ENCODE data around the gene SLMAP. TPM values are rescaled to one million over a fixed set of nuclear protein-coding genes. Genes with fewer than 3 reads are reported as not detected.

SLMAP gene
- total RNA-seq, 1 donor from 2014 or later = 52.0 TPM

DNA sequence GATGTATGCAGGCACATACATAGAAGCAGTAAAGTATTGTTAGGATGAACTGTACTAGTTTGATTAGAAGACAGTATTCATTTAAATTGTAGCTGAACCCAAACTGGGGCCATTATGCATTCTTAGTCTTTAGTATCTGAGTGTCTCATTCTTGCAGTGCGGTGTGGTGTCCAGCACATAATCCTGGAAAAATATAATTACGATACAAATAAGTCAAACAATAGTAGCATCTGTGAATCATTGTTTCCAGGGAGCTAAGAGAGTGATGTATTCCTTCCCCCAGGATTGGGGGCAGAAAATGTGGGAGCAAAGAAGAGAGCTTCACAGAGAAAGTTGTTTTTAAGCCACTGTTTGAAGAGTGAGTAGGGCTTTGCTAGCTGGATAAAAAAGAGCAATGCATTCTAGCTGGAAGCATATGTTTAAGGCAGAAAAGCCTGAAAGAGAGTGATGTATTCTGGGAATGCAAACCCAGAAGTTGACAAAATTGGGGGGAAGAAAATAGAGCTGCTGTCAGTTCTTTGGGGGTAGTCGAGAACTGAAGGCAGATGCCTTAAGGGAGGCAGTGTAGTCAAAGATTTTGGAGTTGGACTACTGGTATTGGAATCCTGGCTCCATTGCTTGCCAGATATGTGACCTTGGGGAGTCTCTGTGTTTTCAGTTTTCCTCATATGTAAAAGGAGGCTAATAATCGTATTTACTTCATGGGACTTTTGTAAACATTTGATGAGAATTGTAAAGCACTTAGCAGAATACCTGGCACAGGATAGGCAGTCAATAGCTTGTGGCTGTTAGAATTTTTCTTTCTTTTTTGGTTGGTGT, 14.1 kb downstream of the SLMAP start:
- Mint-ChIP-seq H3K27me3 (ENCODE audit: unreplicated experiment) (no peaks in the 10 kb centered on the region), H3K4me3 (ENCODE audit: unreplicated experiment) (no peak overlapping the region), H3K4me1 (ENCODE audit: low read depth, unreplicated experiment) (peaks cover 5% of the 10 kb centered on the region), H3K27ac (ENCODE audit: unreplicated experiment) (no peak overlapping the region), H3K36me3 (ENCODE audit: unreplicated experiment) (no peaks in the 10 kb centered on the region), H3K9me3 (ENCODE audit: unreplicated experiment) (no peaks in the 10 kb centered on the region)
- DNase-seq = no peak
- TF ChIP-seq, protein P1, sequence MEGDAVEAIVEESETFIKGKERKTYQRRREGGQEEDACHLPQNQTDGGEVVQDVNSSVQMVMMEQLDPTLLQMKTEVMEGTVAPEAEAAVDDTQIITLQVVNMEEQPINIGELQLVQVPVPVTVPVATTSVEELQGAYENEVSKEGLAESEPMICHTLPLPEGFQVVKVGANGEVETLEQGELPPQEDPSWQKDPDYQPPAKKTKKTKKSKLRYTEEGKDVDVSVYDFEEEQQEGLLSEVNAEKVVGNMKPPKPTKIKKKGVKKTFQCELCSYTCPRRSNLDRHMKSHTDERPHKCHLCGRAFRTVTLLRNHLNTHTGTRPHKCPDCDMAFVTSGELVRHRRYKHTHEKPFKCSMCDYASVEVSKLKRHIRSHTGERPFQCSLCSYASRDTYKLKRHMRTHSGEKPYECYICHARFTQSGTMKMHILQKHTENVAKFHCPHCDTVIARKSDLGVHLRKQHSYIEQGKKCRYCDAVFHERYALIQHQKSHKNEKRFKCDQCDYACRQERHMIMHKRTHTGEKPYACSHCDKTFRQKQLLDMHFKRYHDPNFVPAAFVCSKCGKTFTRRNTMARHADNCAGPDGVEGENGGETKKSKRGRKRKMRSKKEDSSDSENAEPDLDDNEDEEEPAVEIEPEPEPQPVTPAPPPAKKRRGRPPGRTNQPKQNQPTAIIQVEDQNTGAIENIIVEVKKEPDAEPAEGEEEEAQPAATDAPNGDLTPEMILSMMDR (IDR thresholded peaks at IDR 0.05; ENCODE audit: partially characterized antibody, unreplicated experiment) = no peak

DNA sequence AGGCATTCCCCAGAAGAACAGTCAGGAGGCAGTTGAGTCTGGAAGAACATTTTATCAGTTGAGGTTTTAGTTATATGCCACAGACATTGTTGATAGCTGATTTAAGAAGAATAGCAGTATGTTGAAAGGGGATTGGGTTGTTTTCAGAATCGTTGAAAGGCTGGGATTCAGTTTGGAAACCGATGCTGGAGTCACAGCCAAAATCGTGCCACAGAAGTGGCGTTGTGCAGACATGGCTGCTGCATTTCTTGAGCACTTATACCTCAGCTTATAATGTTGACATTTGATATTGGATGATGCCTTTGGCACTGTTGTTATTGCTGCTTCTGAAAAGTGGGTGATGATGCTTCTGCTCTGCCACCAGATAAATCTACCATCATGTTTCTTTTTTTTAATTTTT, 16.1 kb downstream of the SLMAP start:
- H3K4me1 Mint-ChIP-seq (ENCODE audit: low read depth, unreplicated experiment) = peaks cover 5% of the 10 kb centered on the region
- H3K27me3 Mint-ChIP-seq (ENCODE audit: unreplicated experiment) = no peaks in the 10 kb centered on the region
- H3K4me3 Mint-ChIP-seq (ENCODE audit: unreplicated experiment) = no peak overlapping the region
- TF ChIP-seq, protein P1 (IDR thresholded peaks at IDR 0.05; ENCODE audit: partially characterized antibody, unreplicated experiment) = no peak
- H3K9me3 Mint-ChIP-seq (ENCODE audit: unreplicated experiment) = no peaks in the 10 kb centered on the region
- H3K36me3 Mint-ChIP-seq (ENCODE audit: unreplicated experiment) = no peaks in the 10 kb centered on the region
- no peak for DNase-seq
- no peak overlapping the region for H3K27ac Mint-ChIP-seq (ENCODE audit: unreplicated experiment)

DNA sequence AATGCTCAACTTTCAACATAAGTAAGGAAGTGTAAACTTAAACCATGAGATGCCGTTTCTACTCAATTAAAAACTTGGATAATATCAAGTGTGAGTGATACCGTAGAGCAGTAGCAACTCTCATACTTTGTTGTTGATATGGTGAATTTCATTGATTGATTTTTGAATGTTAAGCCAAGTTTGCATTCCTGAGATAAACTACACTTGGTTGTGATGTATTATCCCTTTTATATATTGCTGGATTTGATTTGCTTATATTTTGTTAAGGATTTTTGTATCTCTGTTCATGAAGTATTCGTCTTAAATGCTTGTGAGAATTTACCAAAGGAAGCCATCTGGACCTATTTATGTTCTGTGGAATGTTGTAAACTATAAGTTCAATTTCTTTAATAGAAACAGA, 21.7 kb downstream of the SLMAP start:
- Mint-ChIP-seq H3K4me1 (ENCODE audit: low read depth, unreplicated experiment) (no peaks in the 10 kb centered on the region), H3K4me3 (ENCODE audit: unreplicated experiment) (no peak overlapping the region), H3K36me3 (ENCODE audit: unreplicated experiment) (no peaks in the 10 kb centered on the region), H3K27me3 (ENCODE audit: unreplicated experiment) (no peaks in the 10 kb centered on the region), H3K9me3 (ENCODE audit: unreplicated experiment) (no peaks in the 10 kb centered on the region), H3K27ac (ENCODE audit: unreplicated experiment) (no peak overlapping the region)
- TF ChIP-seq, protein P1 (IDR thresholded peaks at IDR 0.05; ENCODE audit: partially characterized antibody, unreplicated experiment) = no peak
- no peak for DNase-seq

DNA sequence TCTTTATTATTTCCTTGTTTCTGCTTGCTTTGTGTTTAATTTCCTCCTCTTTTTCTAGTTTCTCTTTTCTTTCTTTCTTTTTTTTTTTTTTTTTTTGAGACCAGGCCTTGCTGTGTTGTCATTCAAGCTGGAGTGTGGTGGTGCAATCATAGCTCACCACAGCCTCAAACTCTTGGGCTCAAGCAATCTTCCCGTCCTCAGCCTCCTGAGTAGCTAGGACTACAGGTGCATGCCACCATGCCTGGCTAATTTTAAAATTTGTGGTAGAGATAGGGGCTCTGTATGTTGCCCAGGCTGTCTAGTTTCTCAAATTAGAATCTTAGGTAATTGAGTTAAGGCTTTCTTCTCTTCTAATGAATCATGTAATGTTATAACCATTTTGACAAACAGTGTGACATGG, 22.4 kb downstream of the SLMAP start:
- Mint-ChIP-seq H3K27me3 (ENCODE audit: unreplicated experiment) (no peaks in the 10 kb centered on the region), H3K36me3 (ENCODE audit: unreplicated experiment) (no peaks in the 10 kb centered on the region), H3K4me3 (ENCODE audit: unreplicated experiment) (no peak overlapping the region), H3K4me1 (ENCODE audit: low read depth, unreplicated experiment) (no peaks in the 10 kb centered on the region), H3K27ac (ENCODE audit: unreplicated experiment) (no peak overlapping the region), H3K9me3 (ENCODE audit: unreplicated experiment) (no peaks in the 10 kb centered on the region)
- TF ChIP-seq, protein P1 (IDR thresholded peaks at IDR 0.05; ENCODE audit: partially characterized antibody, unreplicated experiment) = no peak
- DNase-seq = no peak

DNA sequence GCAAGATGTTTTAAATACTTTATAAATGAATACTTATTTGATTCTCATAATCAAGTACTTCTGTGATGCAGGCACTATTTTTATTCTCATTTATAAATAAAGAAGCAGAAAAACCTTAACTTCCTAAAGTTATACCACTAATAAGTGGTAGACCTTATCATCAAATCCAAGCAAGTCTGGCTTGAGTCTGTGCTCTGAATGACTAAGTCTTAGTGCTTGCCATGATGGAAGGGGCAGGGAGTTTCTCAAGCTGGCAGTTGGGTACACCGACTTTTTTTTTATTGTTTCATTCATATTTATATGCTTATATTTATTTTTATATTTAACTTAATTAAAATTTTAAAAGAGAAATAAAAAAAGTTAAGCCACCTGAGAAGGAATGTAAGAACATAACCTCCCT, 23.6 kb downstream of the SLMAP start:
- TF ChIP-seq, protein P1 (IDR thresholded peaks at IDR 0.05; ENCODE audit: partially characterized antibody, unreplicated experiment) = no peak
- no peak overlapping the region for H3K4me3 Mint-ChIP-seq (ENCODE audit: unreplicated experiment)
- no peaks in the 10 kb centered on the region for H3K36me3 Mint-ChIP-seq (ENCODE audit: unreplicated experiment)
- no peaks in the 10 kb centered on the region for H3K9me3 Mint-ChIP-seq (ENCODE audit: unreplicated experiment)
- DNase-seq = no peak
- H3K4me1 Mint-ChIP-seq (ENCODE audit: low read depth, unreplicated experiment) = no peaks in the 10 kb centered on the region
- H3K27ac Mint-ChIP-seq (ENCODE audit: unreplicated experiment) = no peak overlapping the region
- H3K27me3 Mint-ChIP-seq (ENCODE audit: unreplicated experiment) = no peaks in the 10 kb centered on the region

Measured in glutamatergic neuron (in vitro differentiated cells).